B cell (primary cell): Measurements from ENCODE around the gene FGF4.

ENCODE experiments used
- EZH2 ChIP-seq: IDR thresholded peaks from 2 replicates; pipeline ENCODE4 v1.6.1; 2012; ENCODE audit warnings: borderline replicate concordance, low read depth, mild to moderate bottlenecking, moderate library complexity, low read length; ENCODE audit not compliant: insufficient read depth, poor library complexity, severe bottlenecking
- TF ChIP-seq, protein P1 (sequence below): fragments of 200-600 bp; IDR thresholded peaks from one replicate; pipeline ENCODE4 v1.8.0; 2022; ENCODE audit warnings: antibody characterized with exemption, mild to moderate bottlenecking

DNA sequence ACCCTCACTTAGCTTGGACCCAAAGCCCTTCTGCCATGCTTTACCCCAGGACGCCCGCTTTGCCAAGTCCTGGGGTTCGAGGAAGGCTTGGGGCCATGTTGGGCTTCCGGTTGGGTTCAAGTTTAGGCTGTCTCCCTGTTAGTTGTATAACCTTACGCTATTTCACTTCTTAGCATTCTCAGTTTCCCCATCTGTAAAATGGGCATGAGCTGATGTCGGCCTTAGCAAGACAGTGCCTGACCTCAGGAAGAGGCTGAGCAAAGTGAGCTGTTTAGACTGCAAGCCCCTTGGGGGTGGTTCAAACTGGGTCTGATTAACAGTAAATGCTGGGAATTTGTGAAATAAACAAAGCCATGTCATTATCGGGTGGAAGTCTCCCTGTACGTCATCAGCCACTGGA lies 3.2 kb upstream of the FGF4 start:
- TF ChIP-seq, protein P1, sequence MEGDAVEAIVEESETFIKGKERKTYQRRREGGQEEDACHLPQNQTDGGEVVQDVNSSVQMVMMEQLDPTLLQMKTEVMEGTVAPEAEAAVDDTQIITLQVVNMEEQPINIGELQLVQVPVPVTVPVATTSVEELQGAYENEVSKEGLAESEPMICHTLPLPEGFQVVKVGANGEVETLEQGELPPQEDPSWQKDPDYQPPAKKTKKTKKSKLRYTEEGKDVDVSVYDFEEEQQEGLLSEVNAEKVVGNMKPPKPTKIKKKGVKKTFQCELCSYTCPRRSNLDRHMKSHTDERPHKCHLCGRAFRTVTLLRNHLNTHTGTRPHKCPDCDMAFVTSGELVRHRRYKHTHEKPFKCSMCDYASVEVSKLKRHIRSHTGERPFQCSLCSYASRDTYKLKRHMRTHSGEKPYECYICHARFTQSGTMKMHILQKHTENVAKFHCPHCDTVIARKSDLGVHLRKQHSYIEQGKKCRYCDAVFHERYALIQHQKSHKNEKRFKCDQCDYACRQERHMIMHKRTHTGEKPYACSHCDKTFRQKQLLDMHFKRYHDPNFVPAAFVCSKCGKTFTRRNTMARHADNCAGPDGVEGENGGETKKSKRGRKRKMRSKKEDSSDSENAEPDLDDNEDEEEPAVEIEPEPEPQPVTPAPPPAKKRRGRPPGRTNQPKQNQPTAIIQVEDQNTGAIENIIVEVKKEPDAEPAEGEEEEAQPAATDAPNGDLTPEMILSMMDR, result no peak
- no peak for TF ChIP-seq EZH2
